ENCODE measurements around the gene AIP. TPM values are rescaled to one million over a fixed set of nuclear protein-coding genes. Genes with fewer than 3 reads are reported as not detected.
"Not testable (repeated sequence)": the region's sequence is repeated elsewhere in the genome, so short reads cannot be mapped to it uniquely, and the experiment has no call there.

Gene AIP
- total RNA-seq, 1 donor = 141 TPM

- DNase-seq (ENCODE audit: low read depth in 2 of 3, low spot score in 2 of 3) = no peak
Observed at GRCh38 chr11:67448220-67448609, 34.6 kb upstream of the AIP start.

GRCh38 chr11:67449116-67449844, 33.5 kb upstream of the AIP start:
- no peak for DNase-seq (ENCODE audit: low read depth in 2 of 3, low spot score in 2 of 3)

GRCh38 chr11:67450796-67451657, 31.8 kb upstream of the AIP start:
- no peak for DNase-seq (ENCODE audit: low read depth in 2 of 3, low spot score in 2 of 3)

GRCh38 chr11:67451658-67451976, 31.2 kb upstream of the AIP start:
- DNase-seq (ENCODE audit: low read depth in 2 of 3, low spot score in 2 of 3) = no peak

GRCh38 chr11:67452141-67452952, 30.5 kb upstream of the AIP start, which contains the start of gene GPR152:
Gene GPR152, minus strand, starts transcription at chr11:67452729. Its CDS starts 5 bp downstream, at chr11:67452724.
- no peak for DNase-seq (ENCODE audit: low read depth in 2 of 3, low spot score in 2 of 3)

GRCh38 chr11:67453816-67454732, 28.8 kb upstream of the AIP start:
- DNase-seq (ENCODE audit: low read depth in 2 of 3, low spot score in 2 of 3) = no peak

- no peak for DNase-seq (ENCODE audit: low read depth in 2 of 3, low spot score in 2 of 3)
Observed at GRCh38 chr11:67455054-67455453, 27.8 kb upstream of the AIP start, which contains the start of gene CABP4. Gene CABP4, plus strand, starts transcription at chr11:67455354. Its CDS starts 70 bp downstream, at chr11:67455424.

- DNase-seq (ENCODE audit: low read depth in 2 of 3, low spot score in 2 of 3) = no peak
Observed at GRCh38 chr11:67456068-67456705, 26.6 kb upstream of the AIP start.

GRCh38 chr11:67457453-67457852, 25.4 kb upstream of the AIP start:
- DNase-seq (ENCODE audit: low read depth in 2 of 3, low spot score in 2 of 3) = no peak

- no peak for DNase-seq (ENCODE audit: low read depth in 2 of 3, low spot score in 2 of 3)
Observed at GRCh38 chr11:67458266-67458665, 24.6 kb upstream of the AIP start.

- DNase-seq (ENCODE audit: low read depth in 2 of 3, low spot score in 2 of 3) = no peak
Observed at GRCh38 chr11:67463186-67463585, 19.6 kb upstream of the AIP start.

- no peak for DNase-seq (ENCODE audit: low read depth in 2 of 3, low spot score in 2 of 3)
Observed at GRCh38 chr11:67463680-67464410, 19.0 kb upstream of the AIP start.

- peak; percentile 75 to 92 (median 89) for DNase-seq (ENCODE audit: low read depth in 2 of 3, low spot score in 2 of 3)
Observed at GRCh38 chr11:67464411-67465188, 18.2 kb upstream of the AIP start.

GRCh38 chr11:67465189-67465510, 17.7 kb upstream of the AIP start:
- no peak for DNase-seq (ENCODE audit: low read depth in 2 of 3, low spot score in 2 of 3)

- not testable (repeated sequence) for DNase-seq (ENCODE audit: low read depth in 2 of 3, low spot score in 2 of 3)
Observed at GRCh38 chr11:67465530-67465929, 17.3 kb upstream of the AIP start.

GRCh38 chr11:67466367-67466766, 16.5 kb upstream of the AIP start:
- no peak for DNase-seq (ENCODE audit: low read depth in 2 of 3, low spot score in 2 of 3)

- DNase-seq (ENCODE audit: low read depth in 2 of 3, low spot score in 2 of 3) = no peak
Observed at GRCh38 chr11:67466962-67467771, 15.7 kb upstream of the AIP start.
